Measurements from ENCODE around the gene GTPBP6.
"Not testable (repeated sequence)": the region's sequence is repeated elsewhere in the genome, so short reads cannot be mapped to it uniquely, and the experiment has no call there.

GTPBP6 gene

DNA sequence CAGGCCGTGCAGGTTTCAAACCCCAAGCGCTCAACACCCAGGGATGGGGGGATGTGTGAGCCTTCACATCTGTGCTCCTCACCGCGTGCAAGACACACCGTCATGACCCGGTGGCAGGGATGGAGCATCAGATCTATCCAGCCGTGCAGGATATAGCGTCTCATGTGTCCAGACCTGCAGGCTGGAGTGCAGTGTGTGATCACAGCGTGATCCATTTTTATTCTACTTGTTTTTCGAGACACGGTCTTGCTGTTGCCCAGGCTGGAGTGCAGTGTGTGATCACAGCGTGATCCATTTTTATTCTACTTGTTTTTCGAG is 32.7 kb upstream of the GTPBP6 start:
- not testable (repeated sequence) for DNase-seq

DNA sequence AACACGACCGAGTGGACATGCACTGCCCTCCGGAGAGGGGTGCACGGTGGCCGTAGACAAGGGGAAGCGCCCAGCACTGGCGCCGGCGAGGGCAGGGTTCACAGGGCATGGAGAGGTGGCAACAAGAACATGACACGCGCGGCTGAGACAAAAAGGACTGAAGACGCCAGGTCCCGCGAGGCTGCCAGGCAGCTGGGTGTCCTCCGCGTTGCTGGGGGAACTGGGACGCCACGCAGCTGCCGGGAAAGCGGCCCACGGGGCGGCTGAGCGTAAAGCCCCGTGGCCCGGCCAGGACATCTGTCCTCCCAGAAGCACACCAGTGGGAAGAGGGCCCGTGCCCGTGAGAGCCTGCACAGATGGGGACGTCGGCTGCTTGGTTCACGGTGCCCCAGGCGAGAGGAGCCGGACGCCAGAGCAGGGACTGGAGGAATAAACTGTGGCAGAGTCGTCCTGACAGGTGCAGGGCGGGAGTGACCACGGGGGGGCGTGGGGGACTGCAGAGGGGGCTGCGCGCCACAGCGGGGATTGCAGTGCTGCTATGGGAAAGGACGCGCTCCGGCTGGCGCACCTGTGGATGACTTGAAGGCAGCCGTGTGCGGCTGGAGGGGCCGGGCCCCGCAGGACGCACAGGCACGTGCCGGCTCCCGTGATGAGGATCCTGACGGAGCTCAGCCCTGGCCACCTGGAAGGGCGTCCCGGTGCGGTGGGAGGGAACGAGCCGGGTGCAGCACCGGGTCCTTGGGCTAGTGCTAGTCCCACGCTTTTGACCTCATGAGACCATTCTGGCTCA is 32.1 kb upstream of the GTPBP6 start:
- no peak for DNase-seq

DNA sequence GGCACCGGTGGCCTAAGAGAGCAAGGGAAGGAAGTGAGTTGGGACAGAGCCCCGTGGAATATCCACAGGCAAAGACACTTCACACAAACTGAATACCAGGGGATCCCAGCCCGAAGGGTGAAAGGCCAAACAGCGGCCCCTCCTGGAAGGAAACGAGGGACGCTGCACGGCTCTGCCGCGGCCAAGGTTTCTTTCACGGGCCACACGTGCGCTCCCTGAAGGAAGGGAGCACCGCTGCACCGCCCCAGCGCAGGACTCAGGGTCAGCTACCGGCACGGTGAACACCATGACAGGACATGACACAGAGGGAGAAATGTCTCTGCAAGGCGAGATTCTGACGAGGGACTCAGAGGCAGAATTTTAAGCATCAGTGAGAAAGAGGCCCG is 31.5 kb upstream of the GTPBP6 start:
- DNase-seq = no peak

DNA sequence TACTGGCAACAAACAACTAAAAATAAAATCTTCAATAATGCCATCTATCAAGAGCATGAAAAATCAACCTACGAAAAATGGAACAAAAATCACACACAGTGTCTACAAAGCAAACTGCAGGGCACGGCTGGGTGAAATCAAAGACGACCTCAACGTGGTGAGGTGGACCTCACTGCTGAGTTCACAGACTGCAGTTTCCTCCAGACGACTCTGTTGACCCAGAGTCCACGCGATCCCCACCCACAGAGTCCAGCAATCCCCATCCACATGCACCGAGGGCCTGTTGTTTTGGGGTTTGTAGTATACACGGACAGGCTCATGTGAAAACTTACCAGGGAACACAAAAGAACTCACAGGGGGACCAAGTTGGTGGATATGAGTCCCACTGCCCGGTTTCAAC is 31.1 kb upstream of the GTPBP6 start:
- no peak for DNase-seq

DNA sequence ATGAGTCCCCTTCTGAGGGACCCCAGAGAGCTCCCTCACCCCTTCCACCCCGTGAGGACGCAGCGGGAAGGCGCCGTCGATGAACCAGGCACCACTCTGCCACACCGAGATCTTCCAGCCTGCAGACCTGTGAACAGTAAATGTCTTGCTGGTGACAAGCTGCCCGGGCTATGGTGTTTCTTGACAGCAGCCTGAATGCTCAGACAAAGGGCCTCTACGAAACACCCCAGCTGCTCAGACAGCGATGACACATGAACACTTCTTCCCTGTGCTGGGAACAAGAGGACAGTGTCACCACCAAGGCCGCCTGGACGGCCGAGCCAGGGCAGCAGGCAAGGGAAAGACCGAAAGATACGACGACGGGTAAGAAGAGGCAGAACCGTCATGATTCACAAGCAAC is 30.6 kb upstream of the GTPBP6 start:
- no peak for DNase-seq

DNA sequence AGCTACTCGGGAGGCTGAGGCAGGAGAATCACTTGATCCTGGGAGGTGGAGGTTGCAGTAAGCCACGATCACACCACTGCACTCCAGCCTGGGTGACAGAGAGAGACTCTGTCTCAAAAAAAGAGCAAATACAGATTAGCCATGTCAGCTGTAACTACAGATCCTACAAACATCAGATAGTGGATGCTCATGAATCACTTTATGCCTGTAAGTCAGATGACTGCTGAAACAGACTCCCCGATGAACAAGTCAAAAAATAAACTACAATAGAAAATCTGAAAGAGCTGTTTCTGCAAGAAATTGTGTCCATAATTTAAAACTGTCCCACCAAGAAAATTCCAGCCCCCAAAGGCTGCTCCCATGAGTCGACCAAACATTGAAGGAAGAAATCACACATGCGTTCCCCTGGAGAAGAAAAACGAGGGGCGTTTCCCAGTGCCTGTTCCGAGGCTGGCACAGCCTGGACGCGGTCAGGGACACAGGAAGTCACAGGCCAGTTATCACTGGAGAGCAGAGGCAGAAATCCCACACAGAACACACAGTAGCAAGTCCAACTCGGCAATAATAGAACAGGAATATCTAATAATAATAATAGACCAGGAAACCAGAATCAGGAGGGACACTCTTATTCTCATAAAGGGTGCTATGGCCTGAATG is 30.0 kb upstream of the GTPBP6 start:
- DNase-seq = no peak

DNA sequence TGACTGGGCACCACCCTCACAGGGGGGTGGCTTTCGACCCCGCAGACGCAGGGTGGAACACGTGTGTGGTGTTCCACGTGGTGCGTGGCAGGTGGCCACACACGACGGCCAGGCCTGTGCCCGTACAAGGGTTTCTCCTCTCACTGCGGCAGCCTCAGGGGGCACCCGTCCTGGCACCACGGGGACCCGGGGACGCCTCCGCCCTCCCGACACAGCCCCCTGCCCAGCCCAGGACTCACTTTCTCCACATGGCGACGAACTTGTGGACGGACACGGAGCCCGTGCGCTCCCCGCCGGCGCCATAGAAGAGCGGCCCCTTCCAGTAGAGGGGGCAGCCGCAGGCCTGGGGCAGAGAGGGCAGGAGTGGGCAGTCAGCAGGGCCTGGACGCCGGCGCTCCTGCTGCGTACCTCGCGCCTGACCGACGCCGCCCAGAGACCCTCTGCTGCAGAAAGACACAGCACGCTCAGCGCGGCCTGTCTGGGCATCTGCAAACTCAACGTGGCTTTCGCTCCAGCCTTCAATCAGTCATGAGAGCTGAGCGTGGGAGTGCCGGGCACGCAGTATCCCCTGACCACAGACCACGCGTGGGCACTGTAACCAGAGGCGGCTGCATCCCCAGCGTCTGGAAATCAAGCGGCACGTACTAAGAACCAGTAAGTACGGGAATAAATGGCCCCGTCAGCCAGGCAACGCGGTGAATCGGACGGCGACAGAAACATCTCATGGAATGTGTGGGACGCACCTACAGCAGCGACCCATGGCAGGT is 28.9 kb upstream of the GTPBP6 start:
- DNase-seq = no peak

DNA sequence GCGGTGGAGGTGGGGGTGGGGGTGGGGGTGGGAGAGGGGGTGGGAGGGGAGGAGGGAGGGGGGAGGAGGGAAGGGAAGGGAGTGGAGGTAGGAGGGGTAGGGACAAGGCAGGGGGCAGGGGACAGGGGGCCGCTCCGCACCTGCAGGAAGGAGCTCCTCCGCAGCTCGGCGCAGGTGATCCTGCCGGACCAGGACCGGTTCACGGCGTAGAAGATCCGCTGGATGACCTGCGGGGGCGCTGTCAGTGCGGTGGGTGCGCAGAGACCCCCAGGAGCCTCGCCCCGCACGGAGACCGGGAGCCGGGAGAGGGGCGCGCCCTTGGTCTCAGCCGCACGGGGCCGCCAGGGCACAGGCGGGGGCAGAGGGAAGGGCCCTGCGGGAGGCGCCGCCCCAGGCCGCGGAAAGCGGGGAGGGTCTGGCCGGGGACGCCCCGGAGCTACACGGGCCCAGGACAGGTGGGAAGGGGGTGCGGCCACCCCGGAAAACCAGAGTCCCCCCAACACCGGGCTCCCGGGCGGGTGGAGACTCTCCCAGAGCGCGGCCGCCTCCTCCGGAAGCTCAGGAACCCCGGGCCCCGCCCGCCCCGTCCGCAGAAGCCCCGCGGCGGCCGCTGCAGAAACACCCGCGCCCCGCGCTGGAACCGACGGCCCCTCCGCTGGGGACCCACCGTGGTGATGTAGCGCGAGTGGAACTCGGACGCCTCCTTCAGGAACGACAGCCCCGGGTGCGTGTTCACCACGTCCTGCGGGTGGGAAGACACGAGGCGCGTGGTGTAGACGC is 27.6 kb upstream of the GTPBP6 start:
- DNase-seq = no peak

DNA sequence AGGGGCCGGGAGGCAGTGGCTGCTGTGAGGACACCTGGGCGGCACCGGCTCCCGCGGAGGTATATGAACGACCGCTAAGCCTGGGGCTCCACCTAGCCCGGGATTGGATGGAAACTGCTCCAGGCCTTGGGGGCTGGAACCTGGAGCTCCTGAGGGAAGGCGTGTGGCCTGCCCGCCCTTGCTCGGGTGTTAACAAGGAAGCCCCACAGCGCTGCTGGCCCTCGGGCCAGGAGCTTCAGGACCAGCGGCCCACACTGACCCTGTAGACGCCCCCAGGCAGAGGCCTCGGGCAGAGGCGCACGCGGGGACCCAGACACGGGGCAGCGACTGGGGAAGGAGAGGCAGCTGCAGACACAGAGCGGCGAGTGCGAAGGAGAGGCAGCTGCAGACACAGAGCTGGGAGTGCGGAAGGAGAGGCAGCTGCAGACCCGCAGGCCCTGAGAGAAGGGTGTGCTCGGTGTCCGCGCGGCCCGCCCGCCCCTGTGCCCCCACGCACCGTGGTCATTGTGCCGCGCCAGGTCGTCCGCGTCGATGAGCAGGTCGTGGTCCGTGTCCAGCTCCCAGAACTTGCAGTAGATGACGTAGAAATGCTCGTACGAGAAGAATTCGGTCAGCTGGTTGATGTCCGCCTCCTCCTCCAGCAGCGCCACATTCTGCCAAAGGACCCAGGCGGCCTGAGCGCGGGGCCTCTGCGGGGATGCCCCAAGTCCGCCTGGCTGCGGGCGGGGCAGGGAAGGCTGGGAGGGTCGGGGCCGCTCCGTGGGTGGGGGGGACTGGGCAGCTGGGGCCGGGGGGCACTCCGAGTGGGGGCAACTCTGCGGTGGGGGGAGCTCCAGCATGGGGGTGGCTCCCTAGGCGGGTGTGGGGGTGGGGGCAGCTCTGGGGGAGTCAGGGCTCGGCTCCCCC is 26.7 kb upstream of the GTPBP6 start:
- no peak for DNase-seq

DNA sequence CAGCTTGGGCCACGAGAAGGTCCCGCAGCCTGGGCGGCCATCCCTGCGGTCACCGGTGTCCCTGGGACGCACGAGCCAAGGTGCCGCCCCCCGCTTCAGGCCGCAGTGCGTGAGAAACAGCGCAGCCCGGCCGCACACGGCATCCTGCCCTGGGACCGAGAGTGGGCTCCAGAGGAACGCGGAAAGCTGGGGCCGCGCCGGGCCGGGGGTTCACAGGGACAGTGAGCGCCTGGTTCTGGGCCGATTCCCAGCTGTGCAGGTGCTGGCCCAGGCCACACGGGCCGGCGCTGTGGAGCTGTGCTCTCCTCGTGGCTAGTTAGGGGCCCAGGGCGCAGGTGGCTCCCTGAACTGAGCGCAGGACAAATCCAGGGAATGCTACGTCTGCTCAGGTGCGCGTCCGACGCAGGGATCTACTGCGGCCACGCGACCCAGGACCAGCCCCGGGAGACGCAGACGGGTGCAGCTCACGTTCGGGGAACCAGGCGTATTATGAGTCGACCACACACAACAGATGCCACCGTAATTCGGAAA is 25.8 kb upstream of the GTPBP6 start:
- no peak for DNase-seq

DNA sequence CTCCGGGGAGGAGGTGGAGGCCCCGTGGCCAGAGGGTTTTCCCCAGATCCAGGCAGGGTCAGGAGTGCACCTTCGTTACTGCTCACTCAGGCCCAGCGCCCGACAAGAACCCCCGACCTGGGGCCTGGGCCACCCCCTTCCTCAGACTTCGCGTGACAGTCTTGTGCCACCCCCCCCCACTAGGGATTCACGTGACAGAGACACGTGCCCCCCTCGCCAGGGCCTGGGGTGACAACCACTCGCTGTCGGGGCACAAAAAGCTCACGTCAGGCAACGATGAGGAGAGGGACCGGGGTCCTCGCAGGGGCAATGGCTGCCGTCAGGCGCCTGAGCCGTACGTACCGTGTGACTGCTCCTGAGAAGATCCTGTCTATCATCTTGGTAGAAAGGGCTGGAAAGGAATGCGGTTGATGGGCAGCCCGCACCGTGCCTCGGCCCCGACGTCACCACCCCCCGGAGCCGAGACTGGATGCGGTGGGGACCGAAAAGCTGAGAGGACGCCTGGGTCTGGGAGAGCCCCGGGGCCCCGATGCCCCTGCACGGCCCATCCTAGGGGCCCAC is 23.0 kb upstream of the GTPBP6 start:
- no peak for DNase-seq

DNA sequence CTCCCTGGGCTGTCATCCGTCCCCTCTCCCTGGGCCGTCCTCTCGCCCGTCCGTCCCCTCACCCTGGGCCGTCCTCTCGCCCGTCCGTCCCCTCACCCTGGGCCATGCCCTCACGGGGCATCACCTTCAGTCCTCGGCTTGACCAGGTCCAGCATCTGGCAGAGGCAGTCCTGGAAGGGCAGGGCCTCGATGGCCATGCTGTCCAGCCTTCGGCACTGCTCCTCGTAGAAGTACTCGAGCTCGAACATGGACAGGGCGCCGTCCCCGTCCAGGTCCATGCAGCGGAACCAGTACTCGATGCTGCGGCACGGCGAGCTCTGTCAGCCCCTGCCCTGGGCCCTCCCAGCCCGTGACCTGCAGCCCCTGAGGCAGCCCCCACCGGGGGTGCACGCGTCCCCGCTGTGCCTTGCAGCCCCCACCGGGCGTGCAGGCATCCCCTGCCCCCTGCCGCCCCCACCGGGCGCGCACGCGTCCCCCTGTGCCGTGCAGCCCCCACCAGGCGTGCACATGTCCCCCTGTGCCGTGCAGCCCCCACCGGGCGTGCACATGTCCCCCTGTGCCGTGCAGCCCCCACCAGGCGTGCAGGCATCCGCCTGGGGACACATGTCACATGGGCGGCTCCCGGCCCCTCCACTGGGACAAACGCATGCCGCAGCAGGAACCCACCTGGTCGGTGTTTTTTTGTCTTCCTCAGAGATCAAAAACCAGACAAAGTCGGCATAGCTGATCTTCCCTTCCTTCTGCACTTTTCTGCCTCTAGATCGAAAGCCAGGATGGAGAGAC is 22.2 kb upstream of the GTPBP6 start:
- no peak for DNase-seq

DNA sequence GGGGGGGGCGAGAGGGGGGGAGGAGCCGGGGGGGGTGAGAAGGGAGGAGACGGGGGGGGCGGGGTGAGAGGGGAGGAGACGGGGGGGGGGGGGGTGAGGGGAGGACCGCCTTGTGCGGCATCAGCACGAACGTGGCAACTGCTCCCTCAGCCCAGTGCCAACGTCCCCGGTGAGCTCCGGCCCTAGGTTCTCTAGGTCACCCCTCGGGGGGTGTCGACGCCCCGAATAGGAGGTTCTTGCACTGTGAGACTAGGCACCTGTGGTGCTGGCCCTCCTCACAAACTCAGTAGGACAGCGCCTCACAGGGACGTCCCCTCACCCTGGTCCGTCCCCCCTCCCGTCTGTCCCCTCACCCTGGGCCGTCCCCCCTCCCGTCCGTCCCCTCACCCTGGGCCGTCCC is 21.5 kb upstream of the GTPBP6 start:
- no peak for DNase-seq

DNA sequence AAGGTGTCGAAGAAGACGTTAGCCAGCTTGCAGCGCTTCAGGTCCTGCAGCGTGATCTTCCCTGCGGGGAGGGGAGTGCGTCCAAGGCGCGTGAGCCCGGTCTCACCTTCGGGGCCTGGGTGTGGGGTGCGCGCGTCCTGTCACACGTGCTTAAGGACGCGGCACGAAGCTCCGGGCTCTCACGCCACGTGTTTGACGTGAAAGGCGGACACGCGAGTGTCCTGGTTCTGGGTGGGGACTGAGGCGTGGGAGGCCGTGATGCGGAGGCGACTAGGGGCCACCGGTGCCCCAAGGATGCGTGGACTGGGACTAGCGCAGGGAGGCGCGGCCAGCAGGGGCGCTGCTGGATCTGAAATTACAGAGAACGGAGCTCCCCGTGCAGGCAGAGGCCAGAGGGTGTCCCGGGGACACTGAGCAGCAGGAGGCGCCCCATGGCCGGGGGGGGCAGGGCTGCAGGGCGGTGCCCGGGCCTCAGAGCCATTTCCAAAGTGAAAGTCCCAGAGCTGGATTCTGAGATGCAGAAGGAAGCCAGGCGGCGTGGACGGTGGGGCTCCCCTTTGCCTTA is 20.3 kb upstream of the GTPBP6 start:
- no peak for DNase-seq

DNA sequence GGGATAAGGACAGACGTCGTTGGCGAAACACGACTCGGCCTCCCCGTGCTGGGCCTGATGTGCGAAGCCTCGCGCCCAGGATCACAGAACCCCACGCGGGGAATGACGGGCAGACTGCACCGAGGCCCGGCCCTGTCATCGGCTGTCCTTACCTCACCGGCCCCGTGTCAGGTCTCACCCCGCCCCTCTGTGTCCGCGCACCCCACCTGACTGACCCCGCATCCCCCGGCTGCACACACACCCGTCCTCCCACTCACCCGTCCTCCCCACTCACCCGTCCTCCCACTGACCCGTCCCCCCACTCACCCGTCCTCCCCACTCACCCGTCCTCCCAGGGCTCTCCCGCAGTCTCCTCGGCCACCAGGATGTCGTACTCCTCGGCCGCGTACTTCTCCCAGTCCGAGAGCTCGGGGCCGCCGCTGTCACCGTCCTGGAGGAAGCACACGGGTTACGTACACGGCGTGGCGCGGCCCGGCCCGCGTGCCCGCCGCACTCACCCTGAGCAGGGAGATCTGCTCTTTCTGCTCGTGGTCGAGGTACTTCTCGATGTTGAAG is 19.8 kb upstream of the GTPBP6 start:
- no peak for DNase-seq

DNA sequence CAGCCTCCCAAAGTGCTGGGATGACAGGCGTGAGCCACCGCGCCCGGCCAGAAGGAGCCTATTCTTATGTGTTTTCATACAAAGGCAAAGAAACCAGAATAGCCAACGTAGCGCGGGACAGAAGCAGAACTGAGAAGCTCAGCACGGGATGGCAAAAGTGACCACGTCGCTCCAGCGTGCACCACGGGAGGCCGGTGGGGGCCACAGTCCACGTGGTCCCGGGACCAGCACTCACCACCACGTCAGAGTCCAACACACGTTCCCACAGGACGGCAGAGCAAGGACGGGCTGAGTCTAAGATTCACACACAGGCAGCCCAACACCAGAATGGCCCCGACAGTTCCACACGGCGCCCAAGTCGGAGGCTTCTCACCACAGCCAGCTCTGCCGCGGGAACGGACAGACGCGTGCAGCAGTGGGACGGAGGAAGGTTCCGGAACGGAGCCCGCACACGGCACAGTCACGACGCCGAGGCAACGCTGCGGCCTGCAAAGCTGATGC is 18.8 kb upstream of the GTPBP6 start:
- no peak for DNase-seq

DNA sequence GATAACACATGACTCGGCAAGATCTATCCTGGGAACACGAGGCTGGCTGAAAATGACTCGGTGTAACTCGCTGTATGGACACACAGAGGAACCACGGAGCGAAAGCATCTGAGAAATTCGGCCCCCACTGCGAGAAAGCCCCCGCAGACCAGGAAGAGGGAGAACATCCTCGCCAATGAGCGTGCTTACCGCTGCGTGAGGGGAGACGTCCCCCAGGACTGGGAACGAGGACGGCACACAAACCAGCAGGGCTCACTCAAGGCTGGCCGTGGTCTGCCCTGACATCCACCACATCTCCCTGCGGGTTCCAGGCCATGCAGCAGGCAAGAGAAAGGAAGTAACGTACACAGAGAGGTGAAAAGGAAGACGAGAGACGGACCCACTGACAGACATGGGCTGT is 17.6 kb upstream of the GTPBP6 start:
- DNase-seq = no peak

DNA sequence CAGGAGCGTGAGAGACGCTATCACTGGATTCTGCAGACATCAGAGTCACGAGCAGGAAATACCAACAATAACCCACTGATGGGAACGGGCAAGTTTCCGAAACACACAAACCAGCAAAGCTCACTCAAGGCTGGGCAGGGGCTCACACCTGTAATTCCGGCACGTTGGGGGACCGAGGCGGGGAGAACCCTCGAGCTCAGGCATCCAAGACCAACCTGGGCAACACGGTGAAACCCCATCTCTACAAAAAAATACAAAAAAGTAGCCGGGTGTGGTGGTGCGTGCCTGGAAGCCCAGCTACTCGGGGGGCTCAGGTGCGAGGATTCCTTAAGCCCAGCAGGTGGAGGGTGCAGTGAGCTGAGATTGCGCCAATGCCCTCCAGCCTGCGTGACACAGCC is 17.2 kb upstream of the GTPBP6 start:
- no peak for DNase-seq

DNA sequence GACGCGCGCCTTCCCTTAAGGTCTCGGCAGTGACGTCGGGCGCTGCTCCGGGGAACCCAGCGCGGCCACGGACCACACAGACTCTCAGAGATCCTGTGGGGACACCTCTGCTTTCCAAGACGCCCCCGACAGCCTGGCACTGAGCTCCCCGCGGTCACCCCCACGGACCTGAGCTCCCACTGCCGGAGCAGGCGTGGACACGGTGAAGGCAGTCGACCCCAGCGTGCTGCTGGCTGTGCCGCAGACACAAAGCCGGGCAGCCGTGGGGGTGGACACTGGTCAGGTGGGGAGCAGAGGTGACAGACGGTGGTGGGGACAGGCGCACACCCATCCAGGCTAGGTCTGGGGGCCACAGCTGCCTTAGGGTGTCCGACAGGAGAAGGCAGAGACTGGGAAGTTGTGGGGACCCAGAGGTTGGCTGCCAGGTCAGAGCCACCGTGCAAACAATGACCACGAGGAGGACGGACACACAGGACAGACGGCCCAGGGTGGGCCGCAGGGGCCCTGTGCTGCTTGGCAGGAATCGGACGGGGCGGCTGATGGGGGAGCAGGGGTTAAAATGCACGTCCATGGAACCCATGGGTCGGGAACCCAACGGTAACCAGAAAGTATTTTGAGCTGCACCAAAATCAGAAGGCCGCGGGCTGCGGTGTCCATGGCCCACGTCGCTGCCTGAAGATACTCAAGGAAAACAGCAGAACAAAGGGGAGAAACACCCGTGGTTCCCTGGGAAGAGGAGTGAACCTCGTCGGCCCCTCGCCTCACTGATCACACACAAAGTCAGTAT is 16.6 kb upstream of the GTPBP6 start:
- DNase-seq = no peak
